ENCODE results near the gene PLEKHA7.

DNA sequence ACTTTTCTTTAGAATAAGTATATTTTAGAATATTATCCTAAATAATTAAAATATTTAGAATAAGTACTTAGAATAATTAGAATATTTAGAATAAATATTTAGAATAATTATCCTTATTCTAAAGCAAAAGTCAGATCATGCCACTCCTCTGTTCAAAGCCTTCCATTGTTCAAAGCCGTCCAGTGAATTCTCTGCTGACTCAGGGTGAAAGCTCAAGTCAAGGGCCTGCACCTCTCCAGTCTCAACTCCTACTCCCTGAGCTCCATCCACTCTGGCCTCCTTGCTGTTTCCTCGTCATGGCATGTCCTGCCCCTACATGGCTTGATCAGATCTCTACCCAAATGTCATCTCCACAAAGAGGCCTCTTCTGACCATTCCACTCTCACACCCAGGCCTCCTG, 30.0 kb downstream of the PLEKHA7 start:
- TF ChIP-seq, protein P1, sequence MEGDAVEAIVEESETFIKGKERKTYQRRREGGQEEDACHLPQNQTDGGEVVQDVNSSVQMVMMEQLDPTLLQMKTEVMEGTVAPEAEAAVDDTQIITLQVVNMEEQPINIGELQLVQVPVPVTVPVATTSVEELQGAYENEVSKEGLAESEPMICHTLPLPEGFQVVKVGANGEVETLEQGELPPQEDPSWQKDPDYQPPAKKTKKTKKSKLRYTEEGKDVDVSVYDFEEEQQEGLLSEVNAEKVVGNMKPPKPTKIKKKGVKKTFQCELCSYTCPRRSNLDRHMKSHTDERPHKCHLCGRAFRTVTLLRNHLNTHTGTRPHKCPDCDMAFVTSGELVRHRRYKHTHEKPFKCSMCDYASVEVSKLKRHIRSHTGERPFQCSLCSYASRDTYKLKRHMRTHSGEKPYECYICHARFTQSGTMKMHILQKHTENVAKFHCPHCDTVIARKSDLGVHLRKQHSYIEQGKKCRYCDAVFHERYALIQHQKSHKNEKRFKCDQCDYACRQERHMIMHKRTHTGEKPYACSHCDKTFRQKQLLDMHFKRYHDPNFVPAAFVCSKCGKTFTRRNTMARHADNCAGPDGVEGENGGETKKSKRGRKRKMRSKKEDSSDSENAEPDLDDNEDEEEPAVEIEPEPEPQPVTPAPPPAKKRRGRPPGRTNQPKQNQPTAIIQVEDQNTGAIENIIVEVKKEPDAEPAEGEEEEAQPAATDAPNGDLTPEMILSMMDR (IDR thresholded peaks at IDR 0.05) = no peak
- no peak for TF ChIP-seq ZFX (IDR thresholded peaks at IDR 0.05; ENCODE audit: borderline replicate concordance)
